ENCODE results near the gene PIKFYVE.
"Not testable (repeated sequence)": the region's sequence is repeated elsewhere in the genome, so short reads cannot be mapped to it uniquely, and the experiment has no call there.

The PIKFYVE gene

DNA sequence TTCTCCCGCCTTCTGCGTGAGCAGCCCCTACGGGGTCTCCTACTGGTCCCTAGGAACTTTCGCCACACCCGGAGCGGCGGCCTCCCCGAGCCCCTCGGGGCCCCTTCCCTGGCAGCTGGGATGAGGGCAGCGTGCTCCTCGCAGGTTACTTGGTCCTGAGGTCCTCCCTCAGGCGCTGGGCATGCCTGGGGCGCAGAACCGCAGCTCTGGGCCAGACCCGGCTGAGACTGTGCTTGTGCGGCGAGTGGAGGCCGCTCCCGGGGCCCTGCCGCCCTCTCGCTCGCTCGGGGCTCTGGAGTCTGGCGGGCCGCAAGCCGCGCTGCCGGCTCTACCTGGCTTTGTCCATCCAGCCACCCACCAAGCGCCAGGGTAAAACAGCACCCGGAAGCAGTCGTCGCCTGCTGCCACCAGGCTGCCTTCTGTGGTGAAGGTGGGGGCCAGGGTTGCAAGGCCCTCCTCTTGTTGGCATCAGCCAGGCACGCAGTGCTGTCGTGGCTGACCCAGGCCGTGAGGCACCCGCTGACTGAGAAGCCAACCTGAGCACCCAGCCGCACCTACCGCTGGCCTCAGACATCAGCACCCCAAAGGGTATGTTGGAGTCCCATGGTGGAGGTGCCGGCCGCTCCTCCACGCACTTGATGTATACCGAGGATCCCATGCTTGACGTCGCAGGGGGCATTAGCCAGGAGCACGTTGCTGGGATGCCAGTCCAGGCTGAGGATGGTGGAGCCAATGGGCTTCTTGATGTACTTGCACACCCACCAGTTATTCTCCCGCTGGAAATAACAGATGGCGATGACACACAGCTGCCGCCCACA is 94.4 kb downstream of the PIKFYVE start:
- DNase-seq (ENCODE audit: low spot score), result no peak

DNA sequence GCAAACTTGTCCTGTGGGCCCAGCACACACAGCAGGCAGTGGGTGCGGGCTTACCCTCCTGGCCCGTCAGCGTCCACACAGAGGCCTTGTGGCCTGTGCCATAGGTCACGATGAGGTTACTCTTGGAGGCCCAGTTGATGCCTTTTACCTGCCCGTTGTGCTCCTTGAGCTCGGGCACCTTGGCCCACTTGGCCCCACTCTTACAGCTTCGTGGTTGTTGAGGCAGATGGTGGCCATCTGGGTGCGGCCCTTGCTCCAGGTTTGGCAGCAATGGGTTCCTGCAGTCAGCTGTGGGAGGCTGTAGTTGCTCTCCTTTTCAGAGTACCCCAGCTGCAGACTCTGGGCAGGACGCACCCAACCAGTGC is 95.0 kb downstream of the PIKFYVE start:
- no peak for DNase-seq (ENCODE audit: low spot score)

DNA sequence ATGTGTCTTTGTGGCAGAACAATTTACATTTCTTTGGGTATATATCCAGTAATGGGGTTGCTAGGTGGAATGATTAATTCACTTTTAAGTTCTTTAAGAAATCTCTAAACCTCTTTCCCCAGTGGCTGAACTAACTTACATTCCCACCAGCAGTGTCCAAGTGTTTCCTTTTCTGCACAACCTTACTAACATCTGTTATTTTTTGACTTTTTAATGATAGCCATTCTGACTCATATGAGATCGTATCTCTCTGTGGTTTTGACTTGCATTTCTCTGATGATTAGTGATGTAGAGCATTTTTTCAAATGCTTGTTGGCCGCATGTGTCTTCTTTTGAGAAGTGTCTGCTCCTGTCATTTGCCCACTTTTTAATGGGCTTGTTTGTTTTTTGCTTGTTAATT is 97.4 kb downstream of the PIKFYVE start:
- DNase-seq (ENCODE audit: low spot score), result no peak

DNA sequence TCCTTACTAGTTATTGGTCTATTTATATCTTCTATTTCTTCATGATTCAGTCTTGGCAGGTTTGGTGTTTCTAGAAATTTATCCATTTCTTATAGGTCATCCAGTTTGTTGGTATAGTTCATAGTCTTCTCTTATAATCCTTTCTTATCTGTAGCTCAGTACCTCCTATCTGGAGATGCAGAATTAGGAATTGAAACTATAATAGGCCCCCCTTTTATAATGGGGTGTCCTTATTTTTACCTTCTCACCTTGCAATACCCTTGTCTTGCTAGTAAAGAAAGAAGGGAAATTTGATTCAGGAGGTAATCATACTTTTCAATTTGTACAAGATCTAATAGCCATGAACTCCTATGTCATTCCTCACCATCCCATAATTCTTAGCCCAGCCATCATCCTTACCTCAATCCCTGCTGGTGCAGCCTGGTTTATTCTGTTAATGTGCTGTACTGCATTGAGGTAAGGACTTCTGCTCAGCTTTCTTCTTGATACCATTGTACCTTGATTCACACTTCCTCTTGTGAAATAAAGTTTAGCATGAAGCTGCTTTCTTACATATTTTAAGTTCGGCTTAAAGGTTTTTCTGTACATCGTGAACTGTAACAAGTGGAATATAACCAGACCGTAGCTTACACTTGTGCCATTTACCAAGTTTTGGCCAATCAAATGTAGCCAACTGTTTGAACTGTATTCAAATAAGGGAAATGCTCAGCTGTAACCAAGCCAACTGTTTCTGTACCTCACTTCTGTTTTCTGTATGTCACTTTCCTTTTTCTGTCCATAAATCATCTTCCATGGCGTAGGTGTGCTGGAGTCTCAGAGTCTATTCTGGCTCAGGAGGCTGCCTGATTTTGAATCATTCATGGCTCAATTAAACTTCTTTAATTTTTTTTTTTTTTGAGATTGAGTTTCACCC is 100.4 kb downstream of the PIKFYVE start:
- DNase-seq (ENCODE audit: low spot score), result no peak

DNA sequence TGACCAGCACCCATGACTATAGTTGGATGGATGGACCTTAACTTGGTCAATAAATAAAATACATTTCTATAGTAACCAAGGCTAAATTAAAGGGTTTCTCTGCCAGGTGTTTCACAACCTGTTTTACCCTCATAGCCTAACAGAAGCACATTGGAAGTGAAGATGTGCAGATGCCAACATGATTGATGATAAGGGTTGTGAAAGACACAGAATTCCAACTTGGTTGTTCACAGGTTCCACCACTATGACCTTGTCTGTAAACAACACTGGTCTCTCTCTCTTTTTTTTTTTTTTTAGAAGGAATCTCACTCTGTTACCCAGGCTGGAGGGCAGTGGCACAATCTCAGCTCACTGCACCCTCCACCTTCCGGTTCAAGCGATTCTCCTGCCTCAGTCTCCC is 103.0 kb downstream of the PIKFYVE start:
- no peak for DNase-seq (ENCODE audit: low spot score)

DNA sequence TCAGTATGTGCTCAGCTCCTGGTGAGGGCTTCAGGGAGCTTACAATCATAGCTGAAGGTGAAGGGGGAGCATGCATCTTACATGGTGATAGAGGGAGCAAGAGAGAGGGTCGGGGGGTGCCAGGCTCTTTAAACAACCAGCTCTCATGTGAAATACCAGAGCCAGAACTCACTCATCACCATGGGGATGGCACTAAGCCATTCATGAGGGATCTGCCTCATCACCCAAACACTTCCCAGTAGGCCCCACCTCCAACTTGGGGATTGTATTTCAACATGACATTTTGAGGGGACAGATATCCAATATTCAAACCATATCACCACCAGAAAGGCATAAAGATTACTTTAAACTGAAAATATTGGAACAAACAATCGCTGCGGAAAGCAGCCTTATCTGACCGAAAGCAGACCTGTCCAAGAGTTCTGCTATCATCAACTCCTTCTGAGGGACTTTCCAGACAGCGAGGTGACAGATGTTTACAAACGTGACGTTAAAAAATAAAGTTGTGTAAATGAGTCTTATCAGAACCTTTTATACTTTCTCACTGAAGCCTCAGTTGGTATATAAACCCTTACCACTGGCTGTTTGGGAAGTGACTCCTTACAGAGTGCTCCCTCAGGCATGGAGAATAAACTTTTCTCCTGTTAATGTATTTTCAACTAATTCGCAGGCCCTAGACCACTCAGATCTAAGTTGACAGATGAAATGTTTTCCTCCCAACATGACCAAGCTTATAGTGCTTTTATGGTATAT is 105.0 kb downstream of the PIKFYVE start:
- no peak for DNase-seq (ENCODE audit: low spot score)

DNA sequence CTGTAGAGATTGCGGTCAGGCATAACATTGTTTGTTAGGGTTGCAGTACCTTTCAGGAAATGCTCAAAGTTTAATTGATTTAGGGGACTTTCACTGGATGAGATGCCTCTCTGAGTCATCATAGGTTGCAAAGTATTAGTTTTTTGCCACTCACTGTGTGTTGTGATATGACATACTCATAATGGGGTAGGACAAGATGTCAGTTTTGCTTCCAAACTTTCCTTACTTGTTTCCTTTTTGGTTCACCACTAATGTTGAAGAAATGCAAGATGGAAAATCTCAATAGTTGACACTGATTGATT is 105.5 kb downstream of the PIKFYVE start:
- DNase-seq (ENCODE audit: low spot score), result no peak

DNA sequence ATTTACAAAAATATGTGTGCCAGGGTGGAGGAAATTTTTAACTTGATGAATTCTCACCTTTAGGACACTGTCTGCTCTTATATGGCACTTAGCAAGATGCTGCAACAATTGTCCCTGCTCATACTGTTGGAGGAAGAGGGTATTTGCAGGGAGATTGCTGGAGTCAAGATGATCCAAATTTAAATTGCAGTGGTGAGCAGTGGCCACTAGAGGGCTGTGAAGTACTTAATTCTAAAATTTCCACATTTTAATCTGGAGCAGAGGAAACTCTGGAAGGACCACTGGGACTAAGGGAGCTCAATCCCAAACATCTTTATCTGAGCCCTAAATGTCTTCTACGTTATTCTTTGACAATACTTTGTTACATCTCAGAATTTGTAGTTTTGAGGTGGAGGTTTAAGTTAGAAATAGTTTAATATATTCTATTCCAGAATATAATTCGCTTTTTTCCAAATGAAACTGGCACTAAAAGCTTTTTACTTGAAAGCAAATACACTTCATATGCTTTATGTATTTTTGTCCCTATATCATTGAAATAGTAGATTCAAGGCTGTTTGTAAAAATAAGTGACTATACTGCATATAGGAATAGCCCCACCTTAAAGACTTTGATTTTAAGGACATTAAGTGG is 107.5 kb downstream of the PIKFYVE start:
- peak; percentile 51 for DNase-seq (ENCODE audit: low spot score)

DNA sequence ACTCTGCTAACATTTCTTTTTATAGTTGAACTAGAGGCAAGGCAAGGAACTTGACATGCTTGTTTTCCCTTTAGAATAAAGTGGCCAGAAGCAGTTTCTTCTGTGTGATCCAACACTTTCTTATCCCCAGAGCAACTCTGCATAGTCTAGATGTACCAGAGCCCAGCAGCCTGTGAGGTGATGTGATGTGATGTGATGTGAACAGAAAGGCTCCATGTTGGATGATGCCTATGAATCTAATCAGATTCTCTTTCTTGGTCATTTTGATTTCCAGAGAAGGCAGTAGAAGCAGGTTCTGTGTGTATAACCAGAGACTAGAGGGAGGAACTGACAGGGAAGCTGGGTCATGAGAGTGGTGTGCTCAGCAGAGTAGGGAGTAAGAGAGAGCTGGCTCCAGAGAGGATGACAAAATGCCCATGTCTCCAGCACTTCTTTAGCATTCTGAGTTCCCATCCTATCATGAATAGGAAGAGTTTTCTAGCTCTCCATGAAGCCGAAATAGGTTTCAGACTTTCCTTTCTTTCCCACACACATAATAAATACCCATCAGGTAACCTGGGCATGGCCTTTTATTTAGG is 109.5 kb downstream of the PIKFYVE start:
- no peak for DNase-seq (ENCODE audit: low spot score)

DNA sequence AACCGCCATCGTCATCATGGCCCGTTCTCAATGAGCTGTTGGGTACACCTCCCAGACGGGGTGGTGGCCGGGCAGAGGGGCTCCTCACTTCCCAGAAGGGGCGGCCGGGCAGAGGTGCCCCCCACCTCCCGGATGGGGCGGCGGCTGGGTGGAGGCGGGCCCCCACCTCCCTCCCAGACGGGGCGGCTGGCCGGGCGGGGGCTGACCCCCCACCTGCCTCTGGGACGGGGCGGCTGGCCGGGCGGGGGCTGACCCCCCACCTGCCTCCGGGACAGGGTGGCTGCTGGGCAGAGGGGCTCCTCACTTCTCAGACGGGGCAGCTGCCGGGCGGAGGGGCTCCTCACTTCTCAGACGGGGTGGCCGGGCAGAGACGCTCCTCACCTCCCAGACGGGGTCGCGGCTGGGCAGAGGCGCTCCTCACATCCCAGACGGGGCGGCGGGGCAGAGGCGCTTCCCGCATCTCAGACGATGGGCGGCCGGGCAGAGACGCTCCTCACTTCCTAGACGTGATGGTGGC is 111.3 kb downstream of the PIKFYVE start:
- not testable (repeated sequence) for DNase-seq (ENCODE audit: low spot score)

DNA sequence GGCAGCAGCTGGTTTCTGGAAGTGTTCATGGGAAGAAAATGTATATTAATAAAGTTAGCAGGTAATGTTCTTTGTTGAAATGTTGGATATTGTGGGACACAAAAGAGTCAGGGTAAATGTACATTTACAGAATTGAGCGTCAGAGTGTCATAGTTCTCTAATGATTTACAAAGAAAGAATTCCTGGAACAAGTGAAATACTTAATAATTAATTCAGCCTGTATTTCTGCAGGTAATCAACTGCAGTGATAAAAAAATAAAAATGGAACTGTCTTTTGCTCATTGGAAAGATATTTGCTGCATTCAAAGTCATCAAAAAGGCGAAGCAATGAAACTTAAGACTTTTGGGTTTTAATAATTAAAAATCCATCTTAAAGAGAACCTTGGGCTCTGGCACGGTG is 113.1 kb downstream of the PIKFYVE start:
- DNase-seq (ENCODE audit: low spot score), result no peak

DNA sequence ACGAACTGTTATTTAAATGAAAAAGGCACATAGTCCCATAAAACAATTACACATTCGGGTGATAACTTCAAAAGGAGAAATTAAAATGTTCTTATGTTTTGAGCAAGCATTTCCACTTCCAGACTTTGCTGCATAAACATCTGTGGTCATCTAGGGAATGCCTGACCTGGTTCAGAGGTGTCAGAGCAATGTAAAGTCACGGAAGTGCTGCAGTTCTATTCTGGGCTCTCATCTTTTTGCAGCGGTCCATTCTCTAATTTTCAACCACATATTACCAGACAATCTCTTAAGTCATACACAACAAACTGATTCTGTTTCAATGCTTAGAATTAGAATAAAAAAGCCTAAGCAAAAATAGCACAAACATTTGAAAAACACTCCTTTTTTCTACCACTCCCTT is 118.6 kb downstream of the PIKFYVE start:
- DNase-seq (ENCODE audit: low spot score), result no peak

DNA sequence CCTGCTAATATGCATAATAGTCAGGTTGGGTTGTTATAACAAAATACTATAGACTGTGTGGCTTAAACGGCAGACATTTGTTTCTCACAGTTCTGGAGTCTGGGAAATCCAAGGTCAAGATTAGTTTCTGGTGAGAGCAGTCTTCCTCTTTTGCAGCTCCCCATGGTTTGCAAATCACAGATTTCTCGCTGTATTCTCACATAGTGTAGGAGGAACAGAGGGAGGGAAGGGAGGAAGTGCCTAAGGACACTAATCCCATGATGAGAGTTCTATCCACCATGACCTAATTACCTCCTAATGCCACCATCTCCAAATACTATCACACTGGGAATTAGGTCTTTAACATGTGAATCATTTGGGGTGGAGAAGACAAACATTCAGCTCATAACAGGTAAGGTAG is 120.5 kb downstream of the PIKFYVE start:
- no peak for DNase-seq (ENCODE audit: low spot score)

DNA sequence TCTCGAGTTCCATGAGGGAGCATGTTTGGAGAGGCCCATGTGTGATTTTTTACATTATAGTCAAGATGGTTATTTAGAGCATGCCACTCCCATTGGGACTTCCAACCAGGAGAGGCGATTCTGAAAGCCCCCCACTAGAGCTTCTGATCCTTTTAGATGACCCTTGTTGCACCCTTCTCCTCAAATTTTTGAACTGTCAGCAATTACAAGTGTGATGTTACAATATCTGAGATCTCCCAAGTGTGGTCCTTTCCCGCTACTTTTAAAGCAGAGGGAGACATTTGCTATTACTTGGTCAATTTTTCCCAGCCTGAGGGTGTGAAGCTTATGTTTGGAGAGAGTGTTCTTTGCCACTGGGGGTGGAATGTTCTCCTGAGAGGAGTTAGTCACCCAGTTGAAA is 123.9 kb downstream of the PIKFYVE start:
- no peak for DNase-seq (ENCODE audit: low spot score)

DNA sequence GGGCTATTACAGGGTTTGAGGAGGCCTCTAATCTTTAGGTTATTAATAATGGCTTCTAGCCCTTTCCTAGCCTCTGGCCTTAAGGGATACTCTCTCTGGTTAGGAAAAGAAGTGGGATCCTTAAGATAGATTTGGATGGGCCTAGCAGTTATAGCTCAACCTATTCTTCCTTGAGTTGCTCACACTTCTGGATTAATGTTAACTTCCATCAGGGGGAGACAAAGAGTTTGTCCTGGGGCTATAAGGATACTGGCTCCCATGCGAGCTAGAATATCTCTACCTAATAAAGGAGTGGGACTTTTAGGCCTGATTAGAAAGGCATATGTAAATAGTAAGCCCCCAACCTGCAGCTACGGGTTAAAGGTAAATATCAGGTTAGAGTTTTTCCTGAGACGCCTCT is 126.2 kb downstream of the PIKFYVE start:
- DNase-seq (ENCODE audit: low spot score), result no peak

DNA sequence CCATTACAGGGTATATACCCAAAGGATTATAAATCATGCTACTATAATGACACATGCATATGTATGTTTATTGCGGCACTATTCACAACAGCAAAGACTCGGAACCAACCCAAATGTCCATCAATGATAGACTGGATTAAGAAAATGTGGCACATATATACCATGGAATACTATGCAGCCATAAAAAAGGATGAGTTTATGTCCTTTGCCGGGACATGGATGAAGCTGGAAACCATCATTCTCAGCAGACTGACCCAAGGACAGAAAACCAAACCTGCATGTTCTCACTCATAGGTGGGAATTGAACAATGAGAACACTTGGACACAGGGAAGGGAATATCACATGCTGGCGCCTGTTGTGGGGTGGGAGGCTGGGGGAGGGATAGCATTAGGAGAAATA is 130.7 kb downstream of the PIKFYVE start:
- not testable (repeated sequence) for DNase-seq (ENCODE audit: low spot score)

DNA sequence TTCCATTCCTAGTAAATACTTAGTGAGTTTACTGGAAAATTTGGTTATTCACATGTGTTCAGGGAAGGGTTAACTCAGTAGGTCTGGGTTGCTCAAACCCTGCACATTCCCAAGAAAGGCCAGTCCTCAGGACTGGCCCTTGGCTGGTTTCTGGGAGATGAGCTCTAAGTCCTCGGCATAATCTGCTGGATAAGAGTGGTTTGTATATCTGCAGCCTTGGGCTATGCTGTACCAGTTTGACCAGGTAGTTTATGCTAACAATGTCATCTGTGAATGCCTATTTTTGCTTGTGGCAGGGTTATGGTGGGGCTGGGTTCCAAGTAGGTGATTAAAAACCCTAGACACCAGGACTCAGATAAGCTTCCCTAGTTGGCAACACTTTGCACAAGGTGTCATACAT is 133.1 kb downstream of the PIKFYVE start:
- no peak for DNase-seq (ENCODE audit: low spot score)

DNA sequence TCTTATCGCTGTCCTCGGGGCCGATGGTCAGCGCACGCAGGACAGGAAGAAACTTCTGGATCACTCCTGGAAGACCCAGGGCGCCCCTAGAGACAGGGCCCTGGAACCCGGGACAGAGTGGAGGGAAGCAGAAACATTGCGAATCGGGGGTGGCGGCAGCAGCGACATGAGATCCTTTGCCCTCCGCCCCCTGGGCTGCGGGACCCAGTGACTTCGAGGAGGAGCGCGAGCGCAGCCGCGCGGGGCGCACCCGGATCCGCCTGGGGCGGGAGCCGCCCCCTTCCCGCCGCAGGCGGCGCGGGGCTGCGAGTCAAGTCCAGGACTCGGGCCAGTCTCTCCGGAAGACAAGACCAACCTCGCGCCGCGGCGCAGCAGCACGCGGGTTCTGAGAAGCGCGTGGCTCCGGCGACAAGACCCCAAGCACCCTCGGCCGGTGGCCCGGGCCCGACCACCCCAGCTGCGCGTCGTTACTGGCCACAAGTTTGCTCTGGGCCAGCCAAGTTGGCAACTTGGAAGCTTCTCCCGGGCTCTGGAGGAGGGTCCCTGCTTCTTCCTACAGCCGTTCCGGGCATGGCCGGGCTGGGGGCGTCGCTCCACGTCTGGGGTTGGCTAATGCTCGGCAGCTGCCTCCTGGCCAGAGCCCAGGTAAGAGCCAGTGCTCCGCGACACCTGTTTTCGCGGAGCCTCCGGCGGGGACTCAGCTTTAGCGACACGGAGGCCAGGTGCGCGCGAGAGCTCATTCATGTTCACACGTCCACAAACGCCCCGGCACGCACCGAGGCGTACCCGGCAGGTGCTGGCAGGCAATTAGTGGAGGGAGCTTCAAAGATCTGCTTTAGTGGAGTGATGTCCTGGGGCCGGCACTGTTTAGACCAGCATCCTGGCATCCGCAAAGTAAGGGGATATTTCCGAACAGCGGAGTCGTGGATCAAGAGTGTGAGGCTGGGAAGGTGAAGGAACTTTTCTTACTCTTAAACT is 140.7 kb downstream of the PIKFYVE start, which contains the start of gene PTH2R:
Gene PTH2R, plus strand, starts transcription at position 319 of the 978 bp plus-strand sequence. Its CDS starts 252 bp downstream, at position 571.
- no peak for DNase-seq (ENCODE audit: low spot score)

DNA sequence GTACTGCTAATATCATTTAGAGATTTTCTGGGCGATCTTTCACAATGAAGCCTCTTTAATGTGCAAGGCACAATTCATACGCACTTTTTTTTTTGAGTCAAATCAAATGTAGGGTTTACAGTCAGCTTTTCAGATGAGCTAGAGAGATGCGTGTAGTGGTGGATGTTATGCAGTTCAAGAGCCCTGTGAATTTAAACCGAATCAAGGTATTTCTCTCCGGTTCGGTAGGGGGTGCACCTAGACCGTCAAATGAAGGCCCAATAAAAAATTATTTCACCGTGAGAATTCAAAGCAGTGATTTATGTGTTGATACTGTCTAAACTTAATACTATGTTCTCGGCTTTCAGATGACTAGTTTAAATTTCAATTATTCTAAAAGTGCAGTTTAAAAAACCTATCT is 141.6 kb downstream of the PIKFYVE start:
- DNase-seq (ENCODE audit: low spot score), result peak; percentile 15
